NT2/D1 (cell line): ENCODE results near the gene SHOX.

ENCODE experiments used
- YY1 ChIP-seq: IDR thresholded peaks from 2 replicates; pipeline ENCODE4 v1.6.1; 2011; ENCODE audit not compliant: insufficient read length, insufficient read depth
- ZNF274 ChIP-seq: IDR thresholded peaks from 2 replicates; pipeline ENCODE4 v1.6.1; 2011; ENCODE audit warnings: mild to moderate bottlenecking, low read depth, low read length

DNA sequence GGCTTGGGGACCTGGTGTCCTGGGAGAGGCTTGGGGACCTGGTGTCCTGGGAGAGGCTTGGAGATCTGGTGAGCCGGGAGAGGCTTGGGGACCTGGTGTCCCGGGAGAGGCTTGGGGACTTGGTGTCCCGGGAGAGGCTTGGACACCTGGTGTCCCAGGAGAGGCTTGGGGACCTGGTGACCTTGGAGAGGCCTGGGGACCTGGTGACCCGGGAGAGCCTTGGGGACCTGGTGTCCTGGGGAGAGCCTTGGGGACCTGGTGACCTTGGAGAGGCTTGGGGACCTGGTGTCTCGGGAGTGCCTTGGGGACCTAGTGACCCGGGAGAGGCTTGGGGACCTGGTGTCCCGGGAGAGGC, 12.6 kb downstream of the SHOX start:
- TF ChIP-seq YY1 (no peak), ZNF274 (no peak)
